SH-SY5Y (cell line): ENCODE data around the gene PSMC3IP.

ENCODE experiments used
- GATA2 ChIP-seq: IDR thresholded peaks from 2 replicates; pipeline ENCODE4 v1.6.1; 2011; ENCODE audit warnings: mild to moderate bottlenecking, low read depth, low read length
- GATA3 ChIP-seq: IDR thresholded peaks from 2 replicates; pipeline ENCODE4 v1.6.1; 2011; ENCODE audit warnings: low read depth, mild to moderate bottlenecking, low read length, moderate library complexity

DNA sequence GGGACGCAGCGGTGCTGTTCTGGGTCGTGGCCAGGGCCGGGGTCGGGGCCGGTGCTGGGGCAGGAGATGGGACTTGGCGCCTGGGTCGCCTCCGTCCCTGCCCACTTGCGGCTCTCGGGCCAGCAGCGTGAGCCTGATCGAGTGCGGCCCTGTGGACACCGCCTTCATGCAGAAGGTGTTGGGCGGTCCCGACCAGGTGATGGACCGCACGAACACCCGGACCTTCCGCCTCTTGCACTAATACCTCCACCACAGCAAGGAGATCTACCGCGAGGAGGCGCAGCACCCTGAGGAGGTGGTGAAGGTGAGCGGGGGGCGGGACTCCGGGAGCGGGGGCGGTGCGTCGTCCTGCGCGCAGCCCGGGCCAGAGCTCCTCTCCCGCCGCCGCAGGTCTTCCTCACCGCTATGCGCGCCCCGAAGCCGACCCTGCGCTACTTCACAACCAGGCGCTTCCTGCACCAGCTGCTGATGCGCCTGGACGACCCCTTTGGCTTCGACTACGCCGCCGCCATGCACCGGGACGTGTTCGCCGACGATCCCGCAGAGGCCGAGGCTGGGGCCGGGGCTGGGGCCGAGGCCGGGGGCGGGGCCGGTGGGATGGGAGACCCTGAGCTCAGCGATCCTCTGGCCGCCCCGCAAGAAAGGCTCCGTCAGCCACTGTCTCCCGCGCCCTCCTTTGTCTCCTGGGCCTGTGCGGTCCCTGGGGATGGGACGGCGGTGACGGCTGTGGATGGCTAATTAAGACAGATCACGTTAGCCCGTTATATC is 29.3 kb downstream of the PSMC3IP start:
- no peak for TF ChIP-seq GATA2
- no peak for TF ChIP-seq GATA3
